Activated CD8-positive, alpha-beta memory T cell treated with anti-CD3 and anti-CD28 coated beads for 24 hours (primary cell): ENCODE measurements around the gene NOL4L.

Experiments used
- DNase-seq: peaks from one replicate; pipeline ENCODE4 v3.0.0-alpha.2; 2020

The NOL4L gene

DNA sequence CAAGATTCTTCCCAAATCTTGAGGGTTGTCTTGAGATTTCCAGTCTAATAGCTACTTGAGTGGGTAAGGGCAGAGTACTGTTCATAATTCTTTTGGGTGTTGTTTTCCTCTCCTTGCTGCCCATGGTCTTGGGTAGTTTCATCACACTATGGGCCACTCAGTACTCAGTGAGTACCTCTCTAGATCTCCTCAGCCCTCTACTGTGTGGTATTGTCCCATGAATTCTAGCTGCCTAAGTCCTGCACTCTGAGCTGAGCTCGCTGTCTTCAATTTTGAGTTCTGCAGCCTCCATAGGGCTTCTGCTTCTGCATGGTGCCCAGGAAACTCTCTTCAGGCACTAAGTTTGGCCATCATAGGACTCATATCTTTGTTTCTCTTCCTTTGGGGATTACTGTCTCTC, 184.7 kb downstream of the NOL4L start:
- DNase-seq: no peak

DNA sequence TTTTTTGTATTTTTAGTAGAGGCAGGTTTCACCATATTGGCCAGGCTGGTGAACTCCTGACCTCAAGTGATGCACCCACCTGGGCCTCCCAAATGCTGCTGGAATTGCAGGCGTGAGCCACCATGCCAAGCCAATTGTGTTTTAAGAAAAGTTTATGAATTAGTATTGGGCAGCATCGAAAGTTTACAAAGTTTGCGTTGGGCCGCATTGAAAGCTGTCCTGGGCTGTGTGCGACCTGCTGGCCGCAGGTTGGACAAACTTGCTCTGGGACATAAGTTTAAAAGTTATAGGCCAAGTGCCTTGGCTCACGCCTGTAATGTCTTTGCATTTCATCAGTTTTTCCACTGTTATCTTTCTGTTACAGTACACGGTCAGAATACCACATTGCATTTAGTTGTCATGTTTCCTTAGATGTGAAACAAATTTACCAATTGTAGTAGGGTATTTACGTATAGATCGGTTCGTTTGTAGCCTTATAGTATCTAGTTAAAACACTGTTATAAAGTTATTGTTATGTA, 187.5 kb downstream of the NOL4L start:
- DNase-seq: no peak

DNA sequence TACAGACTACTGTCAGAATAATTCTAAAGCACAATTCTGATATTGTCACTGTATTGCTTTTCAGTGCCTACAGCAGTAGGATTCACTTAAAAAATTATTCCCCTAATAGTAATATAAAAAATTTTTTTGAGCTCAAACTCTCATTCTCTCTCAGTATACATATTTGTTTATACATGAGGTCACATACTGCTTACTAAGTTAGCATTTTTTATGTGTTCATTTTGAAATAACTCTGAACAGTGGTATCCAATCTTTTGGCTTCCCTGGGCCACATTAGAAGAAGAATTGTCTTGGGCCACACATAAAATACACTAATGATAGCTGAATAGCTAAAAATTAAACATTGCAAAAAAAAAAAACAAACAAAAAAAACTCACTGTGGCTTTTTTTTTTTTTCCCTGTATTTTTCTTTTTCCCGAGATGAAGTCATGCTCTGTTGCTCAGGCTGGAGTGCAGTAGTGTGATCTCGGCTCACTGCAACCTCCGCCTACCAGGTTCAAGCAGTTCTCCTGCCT, 188.4 kb downstream of the NOL4L start:
- DNase-seq: no peak

DNA sequence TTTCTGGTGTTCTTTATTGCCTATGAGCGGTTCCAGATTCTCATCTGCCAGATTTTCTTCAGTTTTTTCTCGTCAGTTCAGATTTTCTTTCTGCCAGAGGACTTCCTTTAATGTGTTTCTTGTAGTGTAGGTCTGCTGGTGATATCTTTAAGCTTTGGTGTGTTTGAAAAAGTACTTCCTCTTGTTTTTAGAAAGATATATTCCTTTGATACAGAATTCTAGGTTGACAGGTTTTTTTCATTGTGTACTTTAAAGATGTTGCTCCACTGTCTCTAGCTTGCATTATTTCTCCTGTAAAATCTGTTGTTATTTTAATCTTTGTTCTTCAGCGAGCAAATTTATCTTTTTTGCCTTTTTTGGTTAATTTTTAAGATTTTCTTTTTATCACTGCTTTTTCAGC, 190.1 kb downstream of the NOL4L start:
- DNase-seq: no peak
